Activated CD4-positive, alpha-beta memory T cell treated with anti-CD3 and anti-CD28 coated beads for 36 hours (primary cell): ENCODE results near the gene BCKDHA. TPM values are rescaled to one million over a fixed set of nuclear protein-coding genes. Genes with fewer than 3 reads are reported as not detected.
"Not testable (repeated sequence)": the region's sequence is repeated elsewhere in the genome, so short reads cannot be mapped to it uniquely, and the experiment has no call there.

Experiments used
- CTCF ChIA-PET: fragments of 350-600 bp; sonication (Branson Sonifier 250); formaldehyde crosslinking; loops from one replicate; lab custom pipeline; 2021; ENCODE audit warnings: antibody characterized with exemption, inconsistent platforms; lab: Charles Lee
- POLR2A ChIA-PET: fragments of 350-600 bp; sonication (Branson Sonifier 250); formaldehyde crosslinking; loops from one replicate; lab custom pipeline; 2021; ENCODE audit warnings: antibody characterized with exemption; lab: Charles Lee
- DNase-seq: peaks from one replicate; pipeline ENCODE4 v3.0.0-alpha.2; 2020
- H3K27ac Mint-ChIP-seq: one replicate; pipeline ENCODE4 v1.8.0; 2021; ENCODE audit warnings: mixed read lengths
- H3K27me3 Mint-ChIP-seq: one replicate; pipeline ENCODE4 v1.8.0; 2021; ENCODE audit warnings: mixed read lengths
- H3K36me3 Mint-ChIP-seq: one replicate; pipeline ENCODE4 v1.8.0; 2021; ENCODE audit warnings: mixed read lengths
- H3K4me1 Mint-ChIP-seq: one replicate; pipeline ENCODE4 v1.8.0; 2021; ENCODE audit warnings: low read depth, mixed read lengths
- H3K4me3 Mint-ChIP-seq: one replicate; pipeline ENCODE4 v1.8.0; 2021; ENCODE audit warnings: mild to moderate bottlenecking, mixed read lengths
- H3K9me3 Mint-ChIP-seq: one replicate; pipeline ENCODE4 v1.8.0; 2021; ENCODE audit warnings: mixed read lengths
- intact Hi-C: fragments of 100-400 bp; cut with micrococcal nuclease; formaldehyde crosslinking; loops from one replicate; pipeline ENCODE4 v1.15.1; 2023
- total RNA-seq, 2 experiments: library from RNA; stranded (reverse); gene quantifications; one replicate each; pipeline ENCODE4 v1.2.3, GENCODE V29; 2021

BCKDHA gene
- total RNA-seq, 2 experiments from 2014 or later: 17.4 to 23.2 TPM

GRCh38 chr19:41430922-41431321 lies 33.3 kb downstream of the BCKDHA start:
- CTCF ChIA-PET: interaction anchor here (1.0 to 1.9 kb wide), 3 partner anchors 9 to 94 kb away, joined by 3 to 6 read pairs (median 3); partner anchors contain the start of gene DMAC2
- DNase-seq: no peak
- Mint-ChIP-seq H3K27me3 (no peaks in the 10 kb centered on the region), H3K36me3 (peaks cover 18% of the 10 kb centered on the region), H3K9me3 (no peaks in the 10 kb centered on the region), H3K4me3 (no peak overlapping the region), H3K27ac (no peak overlapping the region), H3K4me1 (peaks cover 20% of the 10 kb centered on the region)
- POLR2A ChIA-PET: interaction anchor here (0.6 kb wide), 1 partner anchor 216 kb away, joined by 3 read pairs; no protein-coding TSS in a partner anchor
- intact Hi-C loops: no loop called here

- Mint-ChIP-seq H3K27ac (no peak overlapping the region), H3K9me3 (no peaks in the 10 kb centered on the region), H3K4me1 (peaks cover 22% of the 10 kb centered on the region), H3K36me3 (peaks cover 20% of the 10 kb centered on the region), H3K27me3 (no peaks in the 10 kb centered on the region), H3K4me3 (no peak overlapping the region)
- ChIA-PET CTCF (interaction anchor here (1.0 to 1.9 kb wide), 3 partner anchors 8 to 95 kb away, joined by 3 to 6 read pairs (median 3); partner anchors contain the start of gene DMAC2), POLR2A (interaction anchor here (0.6 kb wide), 1 partner anchor 215 kb away, joined by 3 read pairs; no protein-coding TSS in a partner anchor)
- intact Hi-C loops: no loop called here
- no peak for DNase-seq
Measured at GRCh38 chr19:41431426-41432386, 34.1 kb downstream of the BCKDHA start.

DNA sequence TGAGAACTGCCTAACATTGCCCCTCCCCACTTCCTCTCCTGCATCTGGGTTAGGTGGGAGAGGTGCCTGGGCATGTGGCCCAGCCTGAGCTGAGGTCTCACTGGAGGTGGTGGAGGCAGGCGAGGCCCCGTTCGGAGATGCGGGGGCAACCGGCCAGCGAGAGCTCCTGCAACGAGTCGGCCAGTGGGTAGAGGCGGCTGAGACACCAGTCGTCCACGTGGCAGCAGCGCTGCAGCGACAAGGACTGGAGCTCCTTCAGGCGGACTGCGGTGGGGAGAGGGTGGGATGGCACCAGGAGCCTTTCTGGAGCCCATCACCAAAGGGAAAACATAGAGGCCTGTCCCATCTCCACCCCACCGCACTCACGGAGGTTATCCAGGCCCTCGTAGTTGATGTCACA lies 35.6 kb downstream of the BCKDHA start:
- H3K9me3 Mint-ChIP-seq: no peaks in the 10 kb centered on the region
- H3K27ac Mint-ChIP-seq: no peak overlapping the region
- H3K4me1 Mint-ChIP-seq: peaks cover 15% of the 10 kb centered on the region
- no peak overlapping the region for H3K4me3 Mint-ChIP-seq
- intact Hi-C loops: no loop called here
- ChIA-PET POLR2A (no interaction called here), CTCF (interaction anchor here (1.2 kb wide), 1 partner anchor 131 kb away, joined by 4 read pairs; no protein-coding TSS in a partner anchor)
- peaks cover 20% of the 10 kb centered on the region for H3K36me3 Mint-ChIP-seq
- H3K27me3 Mint-ChIP-seq: no peaks in the 10 kb centered on the region
- DNase-seq: no peak

- Mint-ChIP-seq H3K4me3 (no peak overlapping the region), H3K9me3 (no peaks in the 10 kb centered on the region), H3K4me1 (peaks cover 12% of the 10 kb centered on the region), H3K27ac (no peak overlapping the region), H3K36me3 (peaks cover 23% of the 10 kb centered on the region), H3K27me3 (no peaks in the 10 kb centered on the region)
- ChIA-PET POLR2A (no interaction called here), CTCF (interaction anchor here (2.9 kb wide), 1 partner anchor 15 kb away, joined by 9 read pairs; no protein-coding TSS in a partner anchor)
- no peak for DNase-seq
- intact Hi-C loops: no loop called here
Measured at GRCh38 chr19:41434450-41434849, 36.8 kb downstream of the BCKDHA start.

DNA sequence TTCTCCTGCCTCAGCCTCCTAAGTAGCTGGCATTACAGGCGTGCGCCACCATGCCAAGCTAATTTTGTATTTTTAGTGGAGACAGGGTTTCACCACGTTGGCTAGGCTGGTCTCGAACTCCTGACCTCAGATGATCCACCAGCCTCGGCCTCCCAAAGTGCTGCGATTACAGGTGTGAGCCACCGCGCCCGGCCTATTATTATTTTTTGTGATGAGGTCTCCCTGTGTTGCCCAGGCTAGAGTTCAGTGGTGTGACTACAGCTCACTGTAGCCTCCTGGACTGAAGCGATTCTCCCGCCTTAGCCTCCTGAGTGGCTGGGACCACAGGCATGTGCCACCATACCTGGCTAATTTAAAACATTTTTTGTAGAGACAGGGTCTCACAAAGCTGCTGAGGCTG lies 37.8 kb downstream of the BCKDHA start:
- peaks cover 23% of the 10 kb centered on the region for H3K36me3 Mint-ChIP-seq
- H3K4me3 Mint-ChIP-seq, H3K27me3 Mint-ChIP-seq, DNase-seq, H3K9me3 Mint-ChIP-seq, H3K27ac Mint-ChIP-seq, intact Hi-C loops: not testable (repeated sequence)
- peaks cover 15% of the 10 kb centered on the region for H3K4me1 Mint-ChIP-seq
- CTCF ChIA-PET: interaction anchor here (1.1 to 2.9 kb wide), 2 partner anchors 14 to 101 kb away, joined by 3 to 9 read pairs; no protein-coding TSS in a partner anchor
- POLR2A ChIA-PET: interaction anchor here (1.7 kb wide), 1 partner anchor 128 kb away, joined by 5 read pairs; no protein-coding TSS in a partner anchor

DNA sequence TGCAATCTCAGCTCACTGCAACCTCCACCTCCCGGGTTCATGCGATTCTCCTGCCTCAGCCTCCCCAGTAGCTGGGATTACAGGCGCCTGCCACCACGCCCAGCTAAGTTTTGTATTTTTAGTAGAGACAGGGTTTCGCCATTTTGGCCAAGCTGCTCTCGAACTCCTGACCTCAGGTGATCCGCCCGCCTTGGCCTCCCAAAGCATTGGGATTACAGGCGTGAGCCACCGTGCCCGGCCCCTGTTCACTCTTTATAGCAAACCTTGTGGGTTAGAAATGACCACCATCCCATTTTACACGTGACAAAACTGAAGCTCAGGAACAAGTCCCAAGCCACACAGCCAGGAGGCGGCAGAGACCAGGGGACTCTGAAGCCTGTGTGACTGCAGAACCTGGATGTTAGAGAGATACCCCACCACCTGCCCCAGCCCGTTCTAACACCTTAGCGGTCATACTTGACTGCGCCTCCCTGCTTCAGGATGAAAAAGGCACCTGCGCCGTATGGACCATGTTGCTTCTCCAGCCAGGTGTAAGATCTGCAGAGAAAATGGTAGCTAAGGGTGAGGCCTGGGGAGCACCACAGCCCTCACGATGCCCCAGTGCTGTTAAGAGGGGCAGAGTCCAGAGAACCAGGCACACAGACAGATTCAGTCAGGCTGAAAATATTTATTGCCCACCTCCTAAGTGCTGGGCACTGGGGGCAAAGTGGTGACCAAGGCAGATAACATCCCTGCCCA lies 38.5 kb downstream of the BCKDHA start:
- no peaks in the 10 kb centered on the region for H3K27me3 Mint-ChIP-seq
- H3K4me3 Mint-ChIP-seq: no peak overlapping the region
- H3K9me3 Mint-ChIP-seq: no peaks in the 10 kb centered on the region
- H3K27ac Mint-ChIP-seq: no peak overlapping the region
- intact Hi-C loops: no loop called here
- DNase-seq: no peak
- ChIA-PET CTCF (interaction anchor here (1.1 to 2.9 kb wide), 3 partner anchors 13 to 161 kb away, joined by 3 to 9 read pairs (median 3); no protein-coding TSS in a partner anchor), POLR2A (interaction anchor here (1.2 to 1.7 kb wide), 2 partner anchors 8 to 128 kb away, joined by 4 to 5 read pairs; no protein-coding TSS in a partner anchor)
- peaks cover 23% of the 10 kb centered on the region for H3K36me3 Mint-ChIP-seq
- peaks cover 15% of the 10 kb centered on the region for H3K4me1 Mint-ChIP-seq

DNA sequence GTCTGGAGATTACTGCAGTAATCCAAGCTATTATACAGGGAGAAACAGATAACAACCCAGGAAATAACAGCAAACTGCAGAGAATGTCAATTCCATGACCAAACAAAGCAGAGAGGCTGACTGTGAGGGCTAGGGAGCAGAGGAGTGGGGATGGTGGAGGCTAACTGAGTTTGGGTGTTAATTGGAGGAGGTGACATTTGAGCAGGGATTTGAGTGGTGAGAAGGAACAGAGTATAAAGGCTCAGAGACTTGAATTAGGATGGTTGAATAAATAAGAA lies 39.0 kb downstream of the BCKDHA start:
- ChIA-PET POLR2A (interaction anchor here (1.2 to 1.7 kb wide), 2 partner anchors 8 to 127 kb away, joined by 4 to 5 read pairs; no protein-coding TSS in a partner anchor), CTCF (interaction anchor here (1.1 to 2.9 kb wide), 3 partner anchors 13 to 161 kb away, joined by 3 to 9 read pairs (median 3); no protein-coding TSS in a partner anchor)
- no peak for DNase-seq
- Mint-ChIP-seq H3K36me3 (peaks cover 22% of the 10 kb centered on the region), H3K4me3 (no peak overlapping the region), H3K9me3 (no peaks in the 10 kb centered on the region), H3K4me1 (peaks cover 15% of the 10 kb centered on the region), H3K27ac (no peak overlapping the region), H3K27me3 (no peaks in the 10 kb centered on the region)
- intact Hi-C loops: no loop called here

DNA sequence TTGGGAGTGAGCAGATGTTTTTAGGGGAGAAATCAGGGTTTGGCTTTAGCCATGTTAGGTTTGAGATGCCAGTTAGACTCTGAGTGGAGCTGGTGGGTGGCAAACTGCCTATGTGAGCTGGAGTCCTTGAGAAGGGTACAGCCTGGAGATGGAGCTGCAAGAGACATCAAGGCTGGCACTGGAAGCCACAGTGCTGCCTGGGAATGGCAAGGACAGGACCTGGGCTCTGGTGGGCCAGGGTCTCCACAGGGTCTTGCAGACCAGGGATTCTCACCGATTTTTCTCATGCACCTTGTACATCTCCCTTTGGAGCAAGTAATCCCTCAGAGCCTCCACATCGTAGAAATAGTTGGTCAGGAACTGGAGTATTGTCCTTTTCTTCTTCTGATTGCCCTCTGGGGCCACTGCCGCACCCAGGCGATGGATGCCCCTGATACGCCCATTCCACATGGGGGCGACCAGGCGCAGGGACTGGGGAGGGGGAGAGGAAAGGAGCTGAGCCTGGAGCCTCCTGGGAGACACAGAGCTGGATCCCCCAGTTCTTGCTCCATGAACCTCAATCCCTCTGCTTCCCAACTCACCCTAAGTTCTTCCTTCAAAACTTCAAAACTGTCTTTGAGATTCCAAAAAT lies 40.4 kb downstream of the BCKDHA start:
- Mint-ChIP-seq H3K36me3 (peaks cover 8% of the 10 kb centered on the region), H3K4me3 (no peak overlapping the region), H3K27ac (no peak overlapping the region), H3K27me3 (no peaks in the 10 kb centered on the region), H3K4me1 (peaks cover 15% of the 10 kb centered on the region), H3K9me3 (no peaks in the 10 kb centered on the region)
- CTCF ChIA-PET: interaction anchor here (1.2 to 6.4 kb wide), 4 partner anchors 12 to 132 kb away, joined by 3 to 60 read pairs (median 22); no protein-coding TSS in a partner anchor
- intact Hi-C loops: no loop called here
- POLR2A ChIA-PET: interaction anchor here (1.3 kb wide), 1 partner anchor 118 kb away, joined by 4 read pairs; no protein-coding TSS in a partner anchor
- DNase-seq: no peak

DNA sequence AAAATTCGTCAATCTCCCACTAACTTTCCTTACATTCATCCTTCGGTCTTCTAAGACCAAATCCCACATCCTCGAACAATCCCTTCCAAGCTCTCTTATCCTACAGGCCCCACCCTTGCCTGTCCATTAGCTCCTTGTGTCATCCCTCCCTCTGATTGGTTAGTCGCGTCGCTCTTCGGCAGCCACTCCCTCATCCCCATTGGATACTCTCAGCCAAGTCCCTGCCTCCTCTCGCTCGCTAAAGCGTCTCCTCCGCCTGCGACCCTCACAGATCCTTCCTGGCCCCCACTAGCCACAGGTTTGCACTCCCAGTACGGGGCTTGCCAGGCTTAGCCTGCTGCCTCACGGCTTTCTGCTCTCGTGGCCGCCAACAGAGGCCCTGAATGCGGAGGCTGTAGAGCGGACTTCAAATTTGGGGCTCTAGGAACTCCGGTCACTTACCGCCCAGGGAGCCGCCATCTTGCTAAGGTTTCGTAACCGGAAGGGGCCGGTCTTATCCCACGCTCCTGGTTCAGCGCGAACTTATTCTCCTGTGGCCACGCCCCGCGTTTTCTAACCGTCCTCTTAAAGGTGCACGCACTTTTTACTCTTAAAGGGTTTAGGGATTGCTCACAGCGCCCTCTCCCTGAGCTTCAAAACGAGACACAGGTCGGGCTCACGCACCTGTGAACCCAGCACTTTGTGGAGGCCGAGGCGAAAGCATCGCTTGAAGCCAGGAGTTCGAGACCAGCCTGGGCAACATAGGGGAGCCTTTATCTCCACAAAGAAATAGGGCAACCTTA lies 42.0 kb downstream of the BCKDHA start, which contains the start of gene DMAC2:
TSS of gene DMAC2 (minus strand) at position 472 of the 782 bp plus-strand sequence. CDS start at position 459, 13 bp downstream.
- ChIA-PET POLR2A (interaction anchor here (0.5 to 1.8 kb wide), 7 partner anchors 11 to 420 kb away, joined by 3 to 9 read pairs (median 4); partner anchors contain the start of genes B9D2 and RPS19), CTCF (interaction anchor here (0.6 to 6.4 kb wide), 21 partner anchors 8 to 207 kb away, joined by 3 to 60 read pairs (median 6); partner anchors contain the start of genes B9D2 and CEACAM21)
- H3K9me3 Mint-ChIP-seq: no peaks in the 10 kb centered on the region
- no peak within 1 kb of the TSS for H3K27ac Mint-ChIP-seq
- peaks cover 15% of the 10 kb centered on the region for H3K4me1 Mint-ChIP-seq
- no peaks in the 10 kb centered on the region for H3K27me3 Mint-ChIP-seq
- peak; percentile 98 for DNase-seq
- peaks cover 5% of the 10 kb centered on the region for H3K36me3 Mint-ChIP-seq
- intact Hi-C loops: loop anchor here (1.0 kb wide), 1 partner anchor 42 kb away; the partner anchor contains the start of genes BCKDHA and EXOSC5
- H3K4me3 Mint-ChIP-seq: no peak within 1 kb of the TSS

GRCh38 chr19:41441321-41441945 lies 43.8 kb downstream of the BCKDHA start:
- Mint-ChIP-seq H3K36me3 (peaks cover 5% of the 10 kb centered on the region), H3K4me1 (peaks cover 15% of the 10 kb centered on the region), H3K27me3 (peaks cover 3% of the 10 kb centered on the region), H3K27ac (no peak overlapping the region), H3K9me3 (no peaks in the 10 kb centered on the region), H3K4me3 (no peak overlapping the region)
- ChIA-PET POLR2A (no interaction called here), CTCF (interaction anchor here (2.5 to 6.4 kb wide), 4 partner anchors 9 to 156 kb away, joined by 9 to 60 read pairs (median 26); no protein-coding TSS in a partner anchor)
- no peak for DNase-seq
- intact Hi-C loops: no loop called here
